GM12875 (cell line): Measurements from ENCODE around the gene BABAM2.
"Not testable (repeated sequence)": the region's sequence is repeated elsewhere in the genome, so short reads cannot be mapped to it uniquely, and the experiment has no call there.

Experiments
- H3K4me3 ChIP-seq: one replicate; pipeline ENCODE4 v1.5.1; 2011; ENCODE audit warnings: low read depth, low read length, control low read depth
- CTCF ChIP-seq: IDR thresholded peaks from 2 replicates; pipeline ENCODE4 v1.5.1; 2011; ENCODE audit warnings: low read depth, mild to moderate bottlenecking, control low read depth, inconsistent platforms, low read length, moderate library complexity, borderline replicate concordance; ENCODE audit not compliant: insufficient read depth

Gene BABAM2

GRCh38 chr2:28101123-28101522 is 210.6 kb downstream of the BABAM2 start:
- H3K4me3 ChIP-seq: no peak overlapping the region
- TF ChIP-seq CTCF: no peak

GRCh38 chr2:28101892-28102291 is 211.4 kb downstream of the BABAM2 start:
- TF ChIP-seq CTCF: no peak
- H3K4me3 ChIP-seq: no peak overlapping the region

DNA sequence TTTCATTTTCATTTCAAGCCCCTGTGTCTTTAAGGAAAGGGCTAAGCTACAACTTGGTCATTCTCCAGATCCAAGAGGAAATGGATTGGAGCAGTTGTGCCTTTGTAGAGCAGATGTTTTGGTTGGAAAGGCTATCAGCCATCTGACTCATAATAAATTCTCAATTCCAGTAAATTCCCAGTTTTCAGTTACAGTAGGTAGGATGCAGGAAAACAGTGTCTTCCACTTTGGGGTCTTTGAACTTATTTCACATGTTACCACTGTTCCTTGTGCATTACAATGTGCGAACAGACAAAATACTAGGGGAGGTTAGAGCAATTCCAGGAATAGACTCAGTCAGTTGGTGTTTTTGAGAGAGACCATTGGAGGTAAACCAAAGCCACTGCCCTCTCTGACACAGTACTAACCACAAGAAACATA is 211.9 kb downstream of the BABAM2 start:
- TF ChIP-seq CTCF: no peak
- H3K4me3 ChIP-seq: no peak overlapping the region

DNA sequence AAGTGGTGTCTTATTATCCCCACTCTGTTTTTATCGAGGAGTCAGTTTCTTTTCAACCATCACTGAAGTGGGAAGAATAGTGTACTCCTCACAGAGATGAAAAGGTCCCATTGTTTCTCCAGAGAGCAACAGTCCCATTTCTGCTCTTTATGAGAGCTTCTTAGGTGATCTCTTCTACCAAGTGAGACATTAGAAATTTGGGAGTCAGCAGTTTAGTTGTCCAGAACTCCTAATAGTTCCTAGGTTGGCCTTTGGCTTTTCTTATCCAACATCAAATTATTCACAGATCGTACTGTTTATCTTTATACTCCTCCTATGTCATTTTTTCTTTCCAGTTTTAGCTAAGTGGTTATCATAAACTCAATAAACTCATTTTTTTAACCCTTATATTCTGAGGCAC is 213.1 kb downstream of the BABAM2 start:
- no peak for TF ChIP-seq CTCF
- no peak overlapping the region for H3K4me3 ChIP-seq

- TF ChIP-seq CTCF: no peak
Observed at GRCh38 chr2:28108143-28108542, 217.6 kb downstream of the BABAM2 start.

GRCh38 chr2:28113771-28114170 is 223.2 kb downstream of the BABAM2 start:
- H3K4me3 ChIP-seq: not testable (repeated sequence)

More at GRCh38 chr2:28108143-28108542, 217.6 kb downstream of the BABAM2 start:
- H3K4me3 ChIP-seq: no peak overlapping the region

- no peak for TF ChIP-seq CTCF
- H3K4me3 ChIP-seq: no peak overlapping the region
Observed at GRCh38 chr2:28117104-28117596, 226.6 kb downstream of the BABAM2 start.

- H3K4me3 ChIP-seq: no peak overlapping the region
- TF ChIP-seq CTCF: no peak
Observed at GRCh38 chr2:28119631-28120030, 229.1 kb downstream of the BABAM2 start.
